ENCODE results near the gene MXD4. TPM values are rescaled to one million over a fixed set of nuclear protein-coding genes. Genes with fewer than 3 reads are reported as not detected.
"Not testable (repeated sequence)": the region's sequence is repeated elsewhere in the genome, so short reads cannot be mapped to it uniquely, and the experiment has no call there.

The MXD4 gene
- total RNA-seq, 1 donor from 2014 or later: 36.0 TPM

DNA sequence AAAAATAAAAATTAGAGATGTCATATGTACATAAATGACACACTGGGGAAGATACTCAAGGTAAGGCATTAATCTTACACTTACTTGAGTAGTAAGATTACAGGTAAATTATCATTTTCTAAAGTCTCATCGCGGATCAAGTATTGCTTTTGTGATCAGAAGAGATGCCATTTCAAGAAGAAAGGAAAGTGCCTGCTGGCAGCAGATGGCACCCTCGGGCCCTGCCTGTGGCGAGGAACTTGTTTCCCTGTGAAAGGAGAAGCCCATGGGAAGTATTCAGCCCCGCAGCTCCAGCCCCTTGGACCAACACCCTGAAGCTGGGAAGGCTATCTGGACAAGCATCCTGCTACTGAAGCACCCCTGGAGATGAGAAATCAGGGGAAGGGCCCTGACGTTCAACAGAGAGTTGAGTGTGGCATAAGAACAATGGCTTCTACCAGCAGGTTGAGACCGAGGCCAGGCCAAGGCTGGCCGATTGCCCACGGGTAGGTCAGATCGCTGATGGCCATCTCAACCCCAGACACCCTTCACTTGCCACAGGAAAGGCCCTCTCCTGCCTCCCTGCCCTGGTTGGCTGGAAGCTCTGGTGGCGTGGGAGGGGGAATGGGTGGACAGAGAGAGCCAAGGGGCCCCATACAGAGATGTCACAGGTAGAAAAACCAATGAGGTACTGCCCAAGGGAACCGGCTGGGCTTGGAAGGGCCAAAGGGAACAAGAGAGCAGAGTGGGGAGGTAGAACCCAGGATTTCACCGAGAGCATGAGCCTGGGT is 18.8 kb upstream of the MXD4 start:
- intact Hi-C loops (cut with DNase I): no loop called here
- ATAC-seq (no peak), DNase-seq (ENCODE audit: missing footprints) (peak; percentile 63)

GRCh38 chr4:2277956-2278355 is 16.0 kb upstream of the MXD4 start:
- DNase-seq (ENCODE audit: missing footprints) (no peak), ATAC-seq (no peak)
- intact Hi-C loops (cut with DNase I): no loop called here

- ATAC-seq (no peak), DNase-seq (ENCODE audit: missing footprints) (peak; percentile 57)
- intact Hi-C loops (cut with DNase I): no loop called here
Measured at GRCh38 chr4:2276581-2277325, 14.8 kb upstream of the MXD4 start.

GRCh38 chr4:2275546-2276251 is 13.8 kb upstream of the MXD4 start:
- intact Hi-C loops (cut with DNase I): no loop called here
- ATAC-seq (no peak), DNase-seq (ENCODE audit: missing footprints) (peak; percentile 50)

- intact Hi-C loops (cut with DNase I); ATAC-seq: not testable (repeated sequence)
- peak; percentile 50 for DNase-seq (ENCODE audit: missing footprints)
Measured at GRCh38 chr4:2275044-2275397, 13.1 kb upstream of the MXD4 start.

GRCh38 chr4:2274320-2275043 is 12.6 kb upstream of the MXD4 start:
- DNase-seq (ENCODE audit: missing footprints) (peak; percentile 68), ATAC-seq (no peak)
- intact Hi-C loops (cut with DNase I): no loop called here

DNA sequence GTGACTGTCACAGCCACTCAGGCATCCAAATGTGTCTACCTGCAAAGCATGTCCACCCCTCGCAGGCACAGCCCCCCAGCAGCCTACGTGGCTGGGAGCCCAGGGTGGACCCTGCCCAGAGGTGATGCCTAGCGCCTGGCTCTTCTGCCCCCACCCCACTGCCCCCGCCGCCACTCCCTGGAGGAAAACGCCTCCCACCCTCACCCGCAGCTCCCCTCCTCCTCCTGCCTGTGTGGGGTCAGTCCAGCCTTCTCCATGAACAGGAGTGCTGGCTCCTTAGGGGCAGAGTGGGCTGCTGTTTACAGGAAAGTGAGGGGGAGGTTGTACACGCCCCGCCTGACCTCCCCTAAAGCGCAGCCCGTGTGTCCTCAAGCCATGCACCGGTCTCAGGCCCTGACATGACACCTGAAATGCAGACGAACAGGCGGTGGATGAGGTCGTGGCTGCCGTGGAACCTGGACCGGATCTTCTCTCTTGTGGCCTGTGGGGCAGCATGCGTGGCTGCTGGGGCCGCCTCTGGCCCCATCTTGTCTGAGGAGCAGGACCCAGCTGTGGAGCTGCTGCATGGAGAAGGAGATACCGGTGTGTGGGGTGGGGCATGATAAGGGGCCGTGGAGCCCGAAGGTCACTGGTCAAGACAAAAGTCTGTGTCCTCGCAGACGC is 11.9 kb upstream of the MXD4 start:
- intact Hi-C loops (cut with DNase I): no loop called here
- DNase-seq (ENCODE audit: missing footprints) (peak; percentile 62), ATAC-seq (no peak)

GRCh38 chr4:2273221-2273620 is 11.3 kb upstream of the MXD4 start:
- ATAC-seq (no peak), DNase-seq (ENCODE audit: missing footprints) (no peak)
- intact Hi-C loops (cut with DNase I): no loop called here

- ATAC-seq (no peak), DNase-seq (ENCODE audit: missing footprints) (no peak)
- intact Hi-C loops (cut with DNase I): no loop called here
Measured at GRCh38 chr4:2272828-2273120, 10.9 kb upstream of the MXD4 start.

DNA sequence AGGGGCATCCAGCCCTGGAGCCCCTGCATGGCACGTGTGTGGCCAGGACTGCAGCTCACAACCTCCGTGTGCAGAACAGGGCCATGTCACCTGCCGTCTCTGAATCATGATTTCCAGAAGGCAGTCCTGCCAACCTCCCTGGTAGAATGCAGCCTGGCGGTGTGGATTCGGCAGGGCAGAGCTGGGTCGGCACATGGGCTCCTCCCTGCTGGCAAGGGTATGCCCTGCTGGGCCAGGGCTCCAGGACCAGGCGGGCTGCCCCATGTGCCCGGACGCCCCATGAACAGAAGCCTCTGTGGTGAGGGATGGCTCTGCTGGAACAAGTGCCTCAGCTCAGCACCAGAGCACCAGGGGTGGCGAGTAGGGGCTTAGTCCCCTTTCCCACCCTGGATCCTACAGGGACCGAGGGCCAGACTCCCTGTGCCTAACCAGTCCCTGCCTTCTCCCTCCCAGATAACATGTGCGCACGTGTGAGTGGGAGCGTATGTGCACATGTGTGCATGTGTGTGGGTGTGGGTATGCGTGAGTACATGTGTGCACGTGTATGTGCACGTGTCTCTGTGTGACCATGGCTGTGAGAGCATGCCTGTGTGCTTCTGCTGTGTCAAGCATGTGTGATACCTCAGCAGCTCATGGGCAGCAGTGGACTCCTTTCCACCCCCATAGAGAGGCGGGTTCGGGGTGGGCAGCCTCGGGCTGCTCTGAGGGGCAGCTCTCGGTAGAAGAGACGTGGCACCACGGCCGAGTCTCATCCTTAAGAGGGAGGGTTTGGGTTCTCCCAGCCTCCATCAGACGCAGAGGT is 10.3 kb upstream of the MXD4 start:
- DNase-seq (ENCODE audit: missing footprints) (peak; percentile 49), ATAC-seq (no peak)
- intact Hi-C loops (cut with DNase I): no loop called here

DNA sequence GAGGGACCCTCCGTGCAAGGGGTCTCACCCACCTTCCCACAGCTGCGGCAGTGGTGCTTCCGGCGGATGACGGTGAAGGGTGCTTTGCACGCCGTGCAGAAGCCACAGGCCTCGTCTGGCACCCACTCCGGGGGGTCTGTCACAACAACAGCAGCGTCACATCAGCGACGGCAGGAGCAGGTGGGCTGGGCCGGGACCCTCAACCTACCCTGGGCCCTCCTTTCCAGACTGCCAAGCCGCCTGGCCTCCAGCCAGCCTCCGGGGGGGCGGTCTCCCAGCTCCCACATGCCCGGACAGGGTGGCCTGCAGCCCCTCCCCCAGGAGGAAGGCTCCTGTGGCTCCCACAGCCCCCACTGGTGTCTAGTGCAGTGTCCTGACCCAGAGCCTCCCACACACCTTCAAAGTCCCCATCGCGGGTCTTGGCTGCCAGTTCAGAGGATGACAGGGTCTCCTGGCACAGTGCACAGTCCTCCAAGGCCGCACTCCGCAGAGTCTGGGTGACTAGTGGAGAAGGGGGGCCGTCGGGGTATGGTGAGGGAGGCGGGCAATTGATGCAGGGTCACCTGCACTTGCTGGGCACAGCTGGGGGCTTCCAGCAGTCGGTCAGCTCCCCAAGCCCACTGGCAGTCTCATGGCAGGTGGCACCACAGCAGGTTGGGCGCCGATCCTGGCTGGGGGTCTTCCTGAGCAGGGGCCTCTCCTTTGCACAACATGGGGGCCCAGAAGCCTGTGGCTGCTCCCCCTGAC is 9.5 kb upstream of the MXD4 start:
- peak; percentile 5 for ATAC-seq
- peak; percentile 37 for DNase-seq (ENCODE audit: missing footprints)
- intact Hi-C loops (cut with DNase I): no loop called here

GRCh38 chr4:2270341-2271165 is 8.6 kb upstream of the MXD4 start:
- ATAC-seq (no peak), DNase-seq (ENCODE audit: missing footprints) (peak; percentile 58)
- intact Hi-C loops (cut with DNase I): no loop called here

DNA sequence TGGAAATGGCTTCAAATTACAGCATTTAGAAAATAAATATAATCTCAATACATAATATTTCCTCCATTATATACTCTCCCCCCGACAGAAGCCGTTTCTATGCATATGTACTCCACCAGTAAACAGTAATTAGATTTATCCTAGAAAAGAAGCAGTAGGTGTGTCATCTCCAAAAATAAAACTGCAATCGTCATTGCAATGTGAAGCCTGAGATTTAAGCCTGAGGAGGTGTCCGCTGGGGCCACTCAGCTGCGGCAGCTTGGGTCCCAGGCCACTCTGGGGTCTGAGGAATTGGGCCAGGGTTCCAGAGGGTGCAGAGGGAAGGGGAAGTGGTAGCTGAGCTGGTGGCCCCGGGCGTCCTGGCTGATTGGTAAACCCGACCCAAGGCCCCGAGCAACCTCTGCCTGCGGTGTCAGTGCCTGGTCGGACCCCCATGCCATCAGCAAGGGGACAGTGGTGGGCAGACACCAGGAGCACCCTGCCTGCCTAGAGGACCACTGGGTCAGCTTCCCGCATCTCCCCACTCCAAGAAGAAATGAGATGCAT is 7.8 kb upstream of the MXD4 start:
- ATAC-seq: no peak
- intact Hi-C loops (cut with DNase I): loop anchor here (5.0 to 10.0 kb wide), 2 partner anchors 83 to 195 kb away; partner anchors contain the start of gene RNF4
- peak; percentile 66 for DNase-seq (ENCODE audit: missing footprints)

- intact Hi-C loops (cut with DNase I): loop anchor here (5.0 to 10.0 kb wide), 2 partner anchors 83 to 196 kb away; partner anchors contain the start of gene RNF4
- DNase-seq (ENCODE audit: missing footprints) (peak; percentile 50), ATAC-seq (no peak)
Measured at GRCh38 chr4:2269206-2269531, 7.3 kb upstream of the MXD4 start.

GRCh38 chr4:2268357-2269205 is 6.7 kb upstream of the MXD4 start:
- ATAC-seq (no peak), DNase-seq (ENCODE audit: missing footprints) (peak; percentile 62)
- intact Hi-C loops (cut with DNase I): loop anchor here (5.0 to 10.0 kb wide), 2 partner anchors 84 to 196 kb away; partner anchors contain the start of gene RNF4

Data from Right ventricle myocardium inferior (tissue), 1 donor.